ENCODE results near the gene LAMC2.
"Not testable (repeated sequence)": the region's sequence is repeated elsewhere in the genome, so short reads cannot be mapped to it uniquely, and the experiment has no call there.

The LAMC2 gene

GRCh38 chr1:183267646-183268431 is 81.8 kb downstream of the LAMC2 start:
- no peak for DNase-seq

DNA sequence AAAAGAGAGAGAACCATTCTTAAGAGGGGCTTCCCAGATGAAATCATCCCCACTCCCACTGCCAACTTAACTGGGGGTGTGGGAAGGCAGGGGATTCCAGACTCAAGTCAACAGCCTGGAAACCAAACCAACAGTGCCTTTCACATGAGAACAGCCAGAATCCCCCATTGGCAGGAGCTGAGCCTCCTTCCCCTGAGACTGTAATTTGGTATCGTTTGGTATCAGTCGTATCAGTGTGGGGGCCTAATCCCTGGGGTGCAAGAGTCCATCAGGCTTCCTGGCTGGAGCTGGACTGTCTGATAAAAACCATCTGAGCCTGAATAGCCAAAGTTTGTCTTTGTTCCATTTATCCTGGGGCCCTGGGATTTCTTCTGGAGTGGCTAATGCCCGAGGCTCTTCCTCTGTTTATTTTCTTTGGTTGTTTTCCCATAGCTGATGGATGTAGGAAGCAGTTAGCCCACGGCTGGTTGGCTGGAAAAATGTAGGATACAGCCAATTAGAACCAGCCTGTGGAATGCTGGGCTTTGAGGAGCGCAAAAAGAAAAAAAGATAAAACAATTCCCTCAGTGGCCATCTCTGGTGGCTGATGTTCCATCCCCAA is 84.6 kb downstream of the LAMC2 start:
- DNase-seq = no peak

DNA sequence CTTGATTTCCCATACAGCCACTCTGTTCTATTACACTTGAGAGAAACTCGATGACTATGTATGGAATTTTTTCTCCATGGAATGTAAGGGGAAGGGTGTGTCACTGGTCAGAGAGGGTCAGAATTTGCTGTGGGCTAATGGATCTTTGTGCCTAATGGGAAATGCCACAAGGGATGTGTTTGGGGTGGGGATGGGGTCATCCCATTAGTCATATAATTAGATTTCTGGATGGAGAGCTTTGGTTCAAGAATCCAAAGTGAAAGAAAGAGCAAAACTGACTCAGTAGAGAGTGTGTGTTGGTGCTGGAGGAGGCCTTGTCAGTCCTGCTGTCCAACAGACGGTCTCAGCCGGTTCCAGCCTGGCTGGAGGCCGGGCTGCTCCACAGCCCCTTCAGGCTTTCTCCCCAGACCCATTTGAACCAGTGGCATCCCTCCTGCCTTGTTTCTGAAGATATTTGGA is 86.4 kb downstream of the LAMC2 start:
- no peak for DNase-seq

- DNase-seq = no peak
Observed at GRCh38 chr1:183273300-183273699, 87.2 kb downstream of the LAMC2 start.

DNA sequence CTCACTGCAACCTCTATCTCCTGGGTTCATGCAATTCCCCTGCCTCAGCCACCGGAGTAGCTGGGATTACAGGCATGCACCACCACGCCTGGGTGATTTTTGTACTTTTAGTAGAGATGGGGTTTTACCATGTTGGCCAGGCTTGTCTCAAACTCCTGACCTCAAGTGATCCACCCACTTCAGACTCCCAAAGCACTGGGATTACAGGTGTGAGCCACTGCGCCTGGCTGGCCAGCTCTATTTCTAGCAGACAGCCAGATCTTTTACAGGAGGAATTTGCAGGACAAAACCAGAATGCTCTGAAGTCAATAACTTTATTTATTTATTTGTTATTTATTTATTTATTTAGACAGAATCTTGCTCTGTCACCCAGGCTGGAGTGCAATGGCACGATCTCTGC is 87.9 kb downstream of the LAMC2 start:
- not testable (repeated sequence) for DNase-seq

GRCh38 chr1:183274836-183275235 is 88.8 kb downstream of the LAMC2 start:
- DNase-seq = no peak

DNA sequence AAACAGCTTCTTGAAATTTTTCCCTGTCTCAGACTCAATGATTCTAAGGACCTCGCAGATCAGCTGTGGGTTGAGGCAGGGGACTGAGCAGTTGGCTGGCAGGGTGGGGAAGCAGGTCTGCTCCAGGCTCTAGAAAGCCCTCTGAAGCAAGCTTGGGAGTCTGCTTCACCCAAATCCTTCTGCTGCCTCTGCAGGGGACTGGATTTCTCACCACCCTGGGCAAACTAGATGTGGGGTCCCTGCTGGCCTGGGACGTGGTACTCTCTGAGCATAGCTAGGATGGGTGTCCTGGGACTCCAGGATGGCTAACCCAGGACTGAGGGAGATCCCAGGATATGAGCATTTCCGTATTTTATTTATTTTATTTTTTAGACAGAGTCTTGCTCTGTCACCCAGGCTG is 89.3 kb downstream of the LAMC2 start:
- no peak for DNase-seq

DNA sequence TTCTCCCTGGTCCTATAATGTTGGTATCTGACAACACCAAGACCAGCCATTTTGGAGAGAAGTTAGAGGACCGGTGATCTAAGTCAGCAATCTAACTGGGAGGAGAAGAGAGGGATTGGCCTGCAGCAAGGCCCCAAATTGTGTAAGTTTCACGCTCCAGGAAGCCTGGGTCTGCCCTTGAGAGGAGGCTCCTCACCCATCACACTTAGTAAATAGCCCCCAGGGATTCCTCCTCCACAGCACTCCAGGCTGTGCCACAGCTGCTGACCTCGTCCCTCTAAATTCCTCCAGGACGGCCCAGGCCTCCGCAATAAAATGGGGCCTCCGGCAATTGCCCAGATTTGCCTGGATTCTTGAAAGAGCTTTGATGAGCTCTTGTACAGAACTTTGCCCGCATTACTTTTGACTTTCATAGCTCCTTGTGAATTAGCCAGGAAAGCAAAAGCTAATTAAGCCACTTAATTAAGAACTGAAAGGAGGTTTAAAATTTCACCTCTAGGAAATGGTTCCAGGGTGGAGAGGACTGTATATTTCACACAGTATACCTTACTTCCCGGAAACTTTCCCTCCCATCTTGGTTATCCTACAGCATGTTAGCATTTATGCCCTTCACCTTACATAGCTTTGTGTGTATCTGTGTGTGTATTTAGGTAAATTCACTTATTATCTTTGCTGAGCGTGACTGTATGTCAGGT is 90.5 kb downstream of the LAMC2 start:
- DNase-seq = no peak

- no peak for DNase-seq
Observed at GRCh38 chr1:183277821-183278738, 92.0 kb downstream of the LAMC2 start.

DNA sequence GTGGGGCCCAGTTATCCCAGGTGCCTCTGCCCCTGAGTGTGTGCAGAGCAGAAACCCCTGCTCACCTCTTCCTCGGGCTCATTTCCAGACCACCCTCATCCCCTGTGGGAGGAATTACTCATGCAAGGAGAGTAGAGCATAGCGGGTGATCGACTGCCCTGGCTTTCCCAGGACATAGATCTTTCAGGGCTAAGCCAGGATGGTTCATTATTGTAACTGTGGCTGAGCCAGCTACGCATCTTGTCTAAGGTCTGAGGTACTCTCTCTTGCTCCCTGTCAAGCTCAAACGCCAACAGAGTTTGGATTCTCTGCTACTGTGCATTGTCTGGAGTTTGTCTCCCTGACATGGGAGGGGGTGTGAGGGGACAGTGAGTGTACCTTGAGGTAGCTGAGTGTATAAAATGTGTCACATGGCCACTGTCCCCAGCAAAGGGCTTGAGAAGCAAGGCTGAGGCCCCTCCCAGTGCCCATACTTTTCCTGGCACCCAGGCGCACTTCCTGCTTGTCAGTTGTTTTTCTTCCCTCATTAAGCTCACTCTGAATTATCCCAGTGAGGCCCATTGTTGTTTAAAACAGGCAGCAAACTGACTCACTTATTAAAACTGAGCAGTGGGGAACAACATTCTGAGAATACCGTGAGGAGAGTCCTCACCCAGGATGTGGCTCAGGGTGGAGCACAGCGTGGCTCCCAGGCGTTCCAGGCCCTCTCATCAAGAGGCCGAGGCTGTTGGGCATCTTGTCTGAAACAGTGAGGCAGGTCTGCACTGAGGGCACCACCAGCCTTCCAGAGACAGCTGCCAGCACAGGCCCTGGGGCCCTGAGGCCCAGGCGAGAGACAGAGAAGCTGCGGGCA is 92.9 kb downstream of the LAMC2 start:
- no peak for DNase-seq

GRCh38 chr1:183279835-183280234 is 93.8 kb downstream of the LAMC2 start:
- DNase-seq = no peak

GRCh38 chr1:183281039-183281438 is 95.0 kb downstream of the LAMC2 start:
- no peak for DNase-seq

DNA sequence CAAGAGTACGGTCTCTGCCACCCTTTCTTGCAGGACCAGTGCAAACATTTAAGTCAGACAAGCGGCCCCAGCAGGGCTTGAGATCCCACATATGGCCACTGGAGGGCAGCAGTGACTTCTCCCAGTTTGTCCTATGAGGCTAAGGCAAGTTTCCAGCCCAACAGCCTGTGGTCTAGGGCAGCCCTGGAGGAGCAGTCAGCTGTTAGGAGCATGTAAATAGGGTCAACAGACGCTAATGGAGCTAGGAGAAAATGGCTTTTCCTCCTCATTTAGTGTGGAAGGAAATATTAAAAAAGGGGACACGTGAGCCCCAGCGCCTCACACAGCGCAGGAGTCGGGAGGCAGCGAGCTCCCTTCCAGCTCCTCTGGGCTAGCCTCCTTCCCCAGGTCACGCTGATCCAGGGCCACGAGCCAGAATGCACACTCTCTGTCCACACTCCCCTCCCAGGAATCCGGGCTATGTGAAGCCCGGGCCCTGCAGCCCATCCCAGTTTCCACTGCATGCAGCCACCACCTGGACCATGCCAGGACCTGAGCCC is 95.6 kb downstream of the LAMC2 start:
- peak; percentile 42 to 54 (median 46) for DNase-seq

DNA sequence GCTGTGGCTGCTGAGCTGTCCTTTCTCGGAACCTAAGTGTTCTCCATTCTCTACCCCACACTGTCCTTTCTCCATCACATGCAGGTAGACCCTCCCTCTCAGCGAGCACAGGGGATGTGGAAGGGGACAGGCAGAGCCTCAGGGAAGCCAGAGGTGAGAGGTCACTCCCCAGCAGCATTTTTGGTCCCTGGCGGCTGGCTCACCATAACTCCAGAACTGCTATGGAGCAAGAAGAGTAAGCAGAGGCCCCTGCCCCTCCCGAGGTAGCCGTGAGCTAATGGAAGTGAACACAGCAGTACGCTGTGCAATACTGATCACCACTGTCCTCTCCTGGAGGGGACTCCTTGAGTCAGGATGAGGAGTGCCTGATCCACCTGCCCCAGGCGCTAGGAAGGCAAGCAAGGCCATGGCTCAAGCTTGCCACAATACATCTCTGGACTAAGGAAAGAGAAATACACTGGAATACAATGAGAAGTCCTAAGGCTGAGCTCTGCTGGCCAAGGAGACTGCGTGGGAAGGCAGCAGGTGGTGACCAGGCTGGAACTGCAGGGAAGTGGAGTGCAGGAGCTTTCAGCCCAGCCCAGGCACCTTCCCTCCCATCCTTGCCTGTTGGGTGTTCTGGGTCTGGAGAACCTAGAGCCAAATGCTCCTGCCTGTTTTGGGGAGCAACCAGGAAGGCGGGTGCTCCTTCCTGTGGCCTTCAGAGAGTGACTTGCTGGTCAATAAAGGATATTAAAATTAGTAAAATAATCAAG is 96.2 kb downstream of the LAMC2 start:
- no peak for DNase-seq

DNA sequence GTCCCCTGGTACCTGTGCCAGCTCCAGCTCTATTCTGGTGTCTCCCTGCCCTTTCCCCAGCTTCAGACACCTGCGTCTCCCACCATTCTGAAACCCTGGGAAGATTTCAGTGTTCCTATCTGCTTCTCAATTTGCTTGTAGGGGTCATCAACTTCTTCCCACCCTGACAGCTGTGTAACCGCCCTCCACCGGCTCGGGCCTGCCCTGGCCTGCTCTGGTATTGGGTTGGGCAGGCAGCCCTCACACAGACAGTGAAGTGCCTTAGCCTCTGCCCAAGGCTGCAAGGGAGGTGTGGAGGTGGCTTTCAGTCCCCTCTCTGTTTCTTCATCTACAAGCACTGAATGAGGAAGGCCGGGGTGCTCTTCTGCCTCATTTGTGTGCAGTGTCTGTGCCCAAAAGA is 97.2 kb downstream of the LAMC2 start:
- DNase-seq = no peak

- no peak for DNase-seq
Observed at GRCh38 chr1:183284086-183284485, 98.0 kb downstream of the LAMC2 start.

DNA sequence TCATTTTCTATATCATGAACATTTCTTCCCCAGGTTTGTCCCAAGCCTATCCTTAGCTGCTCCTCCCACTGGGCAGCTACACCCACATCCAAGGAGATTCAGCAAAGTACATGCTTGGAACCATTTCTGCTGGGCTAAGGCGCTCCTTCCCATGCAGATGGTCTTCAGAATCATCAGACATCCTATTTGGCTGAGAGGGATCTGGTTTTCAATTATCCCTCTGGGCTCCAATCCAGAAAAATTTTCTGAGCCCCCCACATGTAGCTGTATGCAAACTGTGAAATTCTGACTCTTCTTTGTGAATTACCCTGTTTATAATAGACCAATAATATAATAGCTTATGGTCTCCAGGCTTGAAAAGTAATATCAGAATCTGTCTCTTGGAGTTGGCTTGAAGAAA is 99.2 kb downstream of the LAMC2 start:
- no peak for DNase-seq

- DNase-seq = no peak
Observed at GRCh38 chr1:183285746-183286145, 99.7 kb downstream of the LAMC2 start.

- DNase-seq = no peak
Observed at GRCh38 chr1:183287191-183287675, 101.2 kb downstream of the LAMC2 start.

- no peak for DNase-seq
Observed at GRCh38 chr1:183288583-183288982, 102.5 kb downstream of the LAMC2 start.

GRCh38 chr1:183289051-183289496 is 103.0 kb downstream of the LAMC2 start:
- DNase-seq = no peak

Measured in activated naive CD4-positive, alpha-beta T cell (primary cell).